IMR-90 (cell line): ENCODE results near the gene TIGD7.

Experiments used
- BHLHE40 ChIP-seq: fragments of 150-350 bp; IDR thresholded peaks from 2 replicates; pipeline ENCODE4 v1.6.1; 2016; ENCODE audit warnings: mild to moderate bottlenecking, low read depth, low read length
- CTCF ChIP-seq: conservative IDR thresholded peaks from 2 replicates; pipeline ENCODE4 v1.5.1; 2012; ENCODE audit warnings: mild to moderate bottlenecking, low read depth, low read length, improper control_type of control experiment
- FOS ChIP-seq: fragments of 150-350 bp; IDR thresholded peaks from 2 replicates; pipeline ENCODE4 v1.6.1; 2016; ENCODE audit warnings: low read depth, low read length
- MAFK ChIP-seq: IDR thresholded peaks from 2 replicates; pipeline ENCODE4 v1.6.1; 2012; ENCODE audit warnings: low read depth, low read length, improper control_type of control experiment
- MAZ ChIP-seq: IDR thresholded peaks from 2 replicates; pipeline ENCODE4 v1.6.1; 2012; ENCODE audit warnings: low read depth, mild to moderate bottlenecking, low read length, improper control_type of control experiment, moderate library complexity, borderline replicate concordance
- NFE2L2 ChIP-seq: fragments of 150-350 bp; IDR thresholded peaks from 2 replicates; pipeline ENCODE4 v1.6.1; 2016; ENCODE audit warnings: low read depth, mild to moderate bottlenecking, low read length
- POLR2A ChIP-seq: IDR thresholded peaks from 2 replicates; pipeline ENCODE4 v1.6.1; 2012; ENCODE audit warnings: mild to moderate bottlenecking, low read depth, low read length
- RAD21 ChIP-seq: IDR thresholded peaks from 2 replicates; pipeline ENCODE4 v1.6.1; 2012; ENCODE audit warnings: low read length, improper control_type of control experiment
- RFX5 ChIP-seq: IDR thresholded peaks from 2 replicates; pipeline ENCODE4 v1.8.0; 2012; ENCODE audit warnings: low read depth, mild to moderate bottlenecking, low read length, moderate library complexity
- SMC3 ChIP-seq: fragments of 150-350 bp; IDR thresholded peaks from 2 replicates; pipeline ENCODE4 v1.6.1; 2016; ENCODE audit warnings: low read depth, mild to moderate bottlenecking, antibody characterized with exemption, low read length, moderate library complexity

GRCh38 chr16:3295783-3296182 lies 9.4 kb downstream of the TIGD7 start:
- TF ChIP-seq MAFK (no peak), CTCF (no peak), POLR2A (no peak), MAZ (no peak), RAD21 (no peak), FOS (no peak), SMC3 (no peak), NFE2L2 (no peak), RFX5 (no peak), BHLHE40 (no peak)
